ENCODE results near the gene MOCS3.

The MOCS3 gene, protein sequence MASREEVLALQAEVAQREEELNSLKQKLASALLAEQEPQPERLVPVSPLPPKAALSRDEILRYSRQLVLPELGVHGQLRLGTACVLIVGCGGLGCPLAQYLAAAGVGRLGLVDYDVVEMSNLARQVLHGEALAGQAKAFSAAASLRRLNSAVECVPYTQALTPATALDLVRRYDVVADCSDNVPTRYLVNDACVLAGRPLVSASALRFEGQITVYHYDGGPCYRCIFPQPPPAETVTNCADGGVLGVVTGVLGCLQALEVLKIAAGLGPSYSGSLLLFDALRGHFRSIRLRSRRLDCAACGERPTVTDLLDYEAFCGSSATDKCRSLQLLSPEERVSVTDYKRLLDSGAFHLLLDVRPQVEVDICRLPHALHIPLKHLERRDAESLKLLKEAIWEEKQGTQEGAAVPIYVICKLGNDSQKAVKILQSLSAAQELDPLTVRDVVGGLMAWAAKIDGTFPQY

DNA sequence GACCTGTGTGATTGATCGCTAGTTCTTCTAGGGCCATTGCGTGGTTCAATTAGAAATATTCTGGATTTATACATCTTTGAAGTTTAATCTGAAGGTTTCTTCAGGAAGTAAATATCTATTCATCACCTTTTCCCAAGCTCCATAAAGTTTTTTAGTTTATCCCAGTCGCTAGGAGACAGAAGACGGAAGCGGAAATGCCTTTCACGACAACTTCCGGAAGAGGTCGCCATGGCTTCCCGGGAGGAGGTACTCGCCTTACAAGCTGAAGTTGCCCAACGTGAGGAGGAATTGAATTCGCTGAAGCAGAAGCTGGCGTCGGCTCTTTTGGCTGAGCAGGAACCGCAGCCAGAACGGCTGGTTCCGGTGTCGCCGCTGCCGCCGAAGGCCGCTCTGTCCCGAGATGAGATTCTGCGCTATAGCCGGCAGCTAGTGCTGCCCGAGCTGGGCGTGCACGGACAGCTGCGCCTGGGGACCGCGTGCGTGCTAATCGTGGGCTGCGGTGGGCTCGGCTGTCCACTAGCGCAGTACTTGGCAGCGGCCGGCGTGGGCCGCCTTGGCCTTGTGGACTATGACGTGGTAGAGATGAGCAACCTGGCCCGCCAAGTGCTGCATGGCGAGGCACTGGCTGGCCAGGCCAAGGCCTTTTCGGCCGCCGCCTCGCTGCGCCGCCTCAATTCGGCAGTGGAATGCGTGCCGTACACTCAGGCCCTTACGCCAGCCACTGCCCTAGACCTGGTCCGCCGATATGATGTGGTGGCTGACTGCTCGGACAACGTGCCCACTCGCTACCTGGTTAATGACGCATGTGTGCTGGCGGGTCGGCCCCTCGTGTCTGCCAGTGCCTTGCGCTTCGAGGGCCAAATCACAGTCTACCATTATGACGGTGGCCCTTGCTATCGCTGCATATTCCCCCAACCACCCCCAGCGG is at the start of gene MOCS3:
Gene MOCS3, plus strand, starts transcription at position 204 of the 928 bp plus-strand sequence. Its CDS starts 25 bp downstream, at position 229.
- peak; percentile 96 for DNase-seq (ENCODE audit: low spot score)

DNA sequence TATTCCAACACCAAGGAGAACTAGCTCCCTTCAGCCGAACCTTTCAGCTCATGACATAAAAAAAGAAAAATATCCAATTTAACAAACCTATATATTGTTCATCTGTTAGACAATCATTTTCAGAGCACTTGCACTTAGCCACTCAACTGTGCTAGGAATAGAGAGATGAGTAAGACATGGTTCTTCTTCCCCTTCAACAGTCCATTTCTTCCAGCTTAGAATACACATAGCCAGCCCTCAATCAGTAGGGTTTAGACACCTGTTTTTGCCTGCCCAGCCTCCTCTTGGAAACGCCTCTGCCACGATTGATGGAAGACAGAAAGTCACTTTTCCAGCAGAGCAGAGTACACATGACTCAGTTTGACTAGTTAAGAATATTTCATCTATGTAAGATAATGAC is 49.2 kb upstream of the MOCS3 start:
- no peak for DNase-seq (ENCODE audit: low spot score)

DNA sequence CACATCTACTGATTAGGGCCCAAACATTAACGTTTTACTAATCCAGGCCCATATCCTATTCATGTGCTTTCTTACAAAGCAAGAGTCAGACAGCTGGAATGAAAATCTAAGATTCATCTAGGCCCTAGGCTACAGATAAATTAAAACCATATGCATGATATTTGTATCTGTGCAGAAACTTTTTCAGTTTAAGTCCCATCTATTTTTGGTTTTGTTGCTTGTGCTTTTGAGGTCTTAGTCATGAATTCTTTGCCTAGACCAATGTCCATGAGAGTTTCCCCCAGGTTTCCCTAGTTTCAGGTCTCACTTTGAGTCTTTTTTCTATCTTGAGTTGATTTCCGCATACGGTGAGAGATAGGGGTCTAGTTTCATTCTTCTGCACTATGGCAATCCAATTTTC is 47.6 kb upstream of the MOCS3 start:
- DNase-seq (ENCODE audit: low spot score) = no peak

DNA sequence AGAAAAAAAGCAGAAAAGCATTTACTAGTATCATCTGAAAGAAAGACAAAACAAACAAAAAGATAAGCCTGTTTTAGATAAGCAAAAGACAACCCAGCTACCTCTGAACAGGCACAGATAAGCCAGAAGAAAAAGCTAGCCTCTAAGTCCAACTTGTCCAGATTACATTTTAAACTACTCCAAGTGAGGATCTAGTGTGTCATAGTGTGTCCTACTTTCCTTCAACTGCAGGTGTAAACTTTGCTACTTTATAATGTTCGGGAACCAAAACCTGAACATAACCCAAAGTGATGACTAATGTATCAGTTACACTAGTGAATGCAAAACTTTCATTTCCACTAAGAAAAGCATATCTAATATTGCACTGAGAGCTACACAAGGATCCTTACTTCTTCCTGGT is 46.9 kb upstream of the MOCS3 start:
- no peak for DNase-seq (ENCODE audit: low spot score)

DNA sequence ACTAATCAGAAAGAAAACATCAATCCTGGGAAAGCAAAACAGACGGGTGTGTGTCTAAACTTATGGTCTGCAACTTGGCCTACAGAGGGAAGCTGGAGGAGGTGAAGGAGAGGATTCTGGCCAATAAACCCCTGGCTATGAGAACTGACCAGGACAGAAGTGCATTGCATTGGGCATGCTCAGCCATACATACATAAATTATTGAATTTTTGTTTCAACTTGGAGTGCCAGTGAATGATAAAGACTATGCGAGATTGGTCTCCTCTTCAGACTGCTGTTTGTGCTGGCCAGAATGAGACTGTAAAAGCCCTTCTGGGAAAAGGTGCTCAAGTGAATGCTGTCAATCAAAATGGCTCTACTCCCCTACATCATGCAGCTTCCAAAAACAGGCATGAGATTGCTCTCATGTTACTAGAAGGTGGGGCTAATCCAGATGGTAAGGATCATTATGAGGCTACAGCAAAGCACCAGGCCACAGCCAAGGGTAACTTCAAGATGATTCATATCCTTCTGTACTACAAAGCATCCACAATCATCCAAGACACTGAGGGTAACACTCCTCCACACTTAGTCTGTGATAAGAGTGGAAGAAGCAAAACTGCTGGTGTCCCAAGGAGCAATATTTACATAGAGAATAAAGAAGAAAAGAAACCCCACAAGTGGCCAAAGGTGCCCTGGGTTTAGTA is 44.8 kb upstream of the MOCS3 start:
- no peak for DNase-seq (ENCODE audit: low spot score)

DNA sequence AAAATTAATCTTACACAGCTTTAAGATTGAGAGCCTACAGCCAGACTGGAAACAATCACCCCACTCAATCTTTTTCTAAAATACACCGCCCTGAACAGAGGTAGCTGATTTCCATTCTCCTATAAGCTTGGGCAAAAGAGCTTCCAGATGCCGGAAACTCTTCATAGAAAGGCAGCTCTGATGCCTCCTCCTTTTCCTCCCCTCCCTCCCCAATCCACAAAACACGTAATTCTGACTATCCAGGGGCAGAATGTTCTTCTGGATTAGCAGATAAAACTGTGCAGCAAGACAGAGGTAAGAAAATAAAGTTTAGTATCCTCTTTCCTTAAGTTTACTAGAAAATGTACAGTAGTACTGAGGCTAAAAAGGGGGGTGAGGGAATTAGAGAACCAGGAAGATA is 43.2 kb upstream of the MOCS3 start:
- no peak for DNase-seq (ENCODE audit: low spot score)

DNA sequence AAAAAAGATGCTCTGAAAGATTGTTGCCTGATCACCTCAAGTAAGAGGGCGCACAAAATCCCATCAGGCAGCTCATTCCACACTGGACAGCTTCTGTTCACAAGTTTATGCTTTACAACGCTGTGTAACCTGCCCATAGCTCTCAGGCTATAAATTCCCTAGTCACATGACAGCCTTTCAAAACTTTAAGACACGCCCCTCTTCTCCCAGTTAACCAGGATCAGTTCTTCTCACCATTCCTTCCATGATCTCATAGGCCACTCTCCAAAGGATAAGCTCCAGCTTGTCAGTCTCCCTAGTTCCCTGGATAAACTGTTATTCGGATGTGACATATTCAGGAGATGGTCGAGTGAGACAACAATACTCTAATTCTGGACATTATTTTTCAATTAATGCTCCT is 42.4 kb upstream of the MOCS3 start:
- DNase-seq (ENCODE audit: low spot score) = no peak

DNA sequence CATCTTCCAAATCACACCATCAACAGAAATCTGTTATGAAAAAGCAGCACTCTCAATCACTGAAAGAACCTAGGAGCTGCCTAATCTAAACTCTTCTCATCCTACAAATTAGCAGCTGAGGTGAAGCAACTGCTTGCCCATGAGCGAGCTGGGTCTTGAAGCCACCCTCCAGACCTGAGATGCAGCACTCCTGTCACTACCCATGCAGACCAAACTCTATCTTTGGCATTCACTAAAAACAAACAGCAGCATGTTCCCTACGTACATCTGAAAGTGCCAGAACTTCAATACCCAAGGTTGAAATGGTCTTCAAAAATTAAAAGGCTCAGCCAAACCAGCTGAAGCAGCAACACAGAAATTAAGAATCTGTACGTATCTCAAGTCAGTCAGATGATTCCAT is 41.7 kb upstream of the MOCS3 start:
- no peak for DNase-seq (ENCODE audit: low spot score)

DNA sequence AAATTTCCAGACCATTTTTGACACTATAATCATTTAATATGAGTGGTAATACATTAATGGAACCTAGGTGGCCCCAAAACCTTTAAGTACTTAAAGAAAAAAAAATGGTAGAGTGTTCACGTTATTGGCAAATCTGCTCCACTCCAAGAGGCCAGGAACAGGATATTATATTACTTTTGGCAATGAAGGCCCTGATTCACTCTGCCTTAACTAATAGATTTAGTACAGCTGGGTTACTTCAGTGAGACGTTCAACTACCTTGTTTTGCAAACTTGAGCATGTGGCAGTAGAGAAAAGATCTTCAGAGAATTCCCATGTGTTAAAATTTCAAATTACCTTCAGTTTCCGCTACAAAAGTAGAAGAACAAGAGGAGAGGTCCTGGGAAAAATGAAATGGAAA is 40.2 kb upstream of the MOCS3 start:
- no peak for DNase-seq (ENCODE audit: low spot score)

DNA sequence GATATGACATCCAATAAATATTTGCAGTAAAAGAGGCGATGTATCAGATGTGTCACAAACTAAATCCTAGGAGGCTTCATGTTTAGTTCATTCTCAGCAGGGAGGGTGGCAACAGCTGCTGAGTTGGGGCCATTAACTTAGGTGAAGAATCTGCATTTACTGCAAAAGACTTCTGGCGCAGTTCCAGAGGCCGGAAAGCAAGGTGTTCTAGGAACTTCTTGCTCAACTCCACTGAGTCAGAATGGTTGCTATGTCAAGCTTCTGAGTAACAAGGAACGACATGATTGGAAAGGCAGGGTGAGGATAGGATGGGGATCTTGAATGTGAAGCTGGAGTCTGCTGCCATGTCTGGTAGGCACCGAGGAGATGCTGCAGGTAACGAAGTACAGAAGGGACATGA is 39.1 kb upstream of the MOCS3 start:
- no peak for DNase-seq (ENCODE audit: low spot score)

DNA sequence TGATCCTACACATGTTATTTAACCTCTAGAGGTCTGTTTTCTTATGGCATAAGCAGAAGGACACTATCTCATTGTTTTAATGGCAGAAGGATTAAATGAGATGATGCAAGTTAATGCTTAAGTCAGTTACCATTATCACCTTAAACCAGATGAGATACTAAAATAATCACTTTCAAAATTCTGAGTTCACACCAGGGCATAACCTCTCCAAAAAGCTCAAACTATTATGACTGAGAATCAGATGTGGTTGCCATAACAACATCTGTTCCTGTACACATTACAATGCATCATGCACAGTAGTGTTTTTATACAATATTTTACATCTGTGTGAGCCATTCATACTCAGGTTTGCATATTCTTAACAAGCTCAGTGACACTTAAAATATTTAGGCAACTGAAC is 37.6 kb upstream of the MOCS3 start:
- DNase-seq (ENCODE audit: low spot score) = peak; percentile 61

DNA sequence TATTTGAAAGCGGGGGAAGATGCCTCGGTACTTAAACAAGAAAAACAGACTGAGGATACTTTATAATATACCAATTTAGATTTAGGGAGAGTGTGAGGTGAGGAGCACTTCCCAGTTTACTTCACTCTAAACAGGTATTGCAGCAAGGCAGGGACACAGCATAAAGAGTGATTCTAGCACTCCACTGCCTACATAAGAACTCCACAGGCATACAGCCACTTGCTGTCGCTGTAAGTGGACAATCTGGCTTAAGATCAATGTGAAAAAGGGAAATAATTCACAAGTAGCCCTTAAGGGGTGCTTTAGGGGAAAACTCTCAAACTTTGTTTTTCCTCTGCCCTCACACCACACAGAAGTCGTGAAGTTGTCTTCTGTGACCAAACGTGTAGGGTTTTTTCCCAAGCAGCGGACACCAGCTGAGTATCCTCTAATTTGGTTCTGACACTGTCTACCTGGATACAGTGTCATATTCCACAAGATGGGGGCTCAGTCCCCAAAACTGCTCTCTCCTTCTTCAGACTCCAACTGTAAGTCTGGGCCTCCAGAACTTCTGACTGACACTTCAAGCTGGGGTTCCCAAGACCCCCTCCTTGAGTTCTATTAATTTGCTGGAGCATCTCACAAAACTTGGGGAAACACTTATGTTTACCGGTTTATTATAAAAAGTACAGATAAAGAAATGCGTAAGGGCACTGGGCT is 36.7 kb upstream of the MOCS3 start:
- DNase-seq (ENCODE audit: low spot score) = no peak

DNA sequence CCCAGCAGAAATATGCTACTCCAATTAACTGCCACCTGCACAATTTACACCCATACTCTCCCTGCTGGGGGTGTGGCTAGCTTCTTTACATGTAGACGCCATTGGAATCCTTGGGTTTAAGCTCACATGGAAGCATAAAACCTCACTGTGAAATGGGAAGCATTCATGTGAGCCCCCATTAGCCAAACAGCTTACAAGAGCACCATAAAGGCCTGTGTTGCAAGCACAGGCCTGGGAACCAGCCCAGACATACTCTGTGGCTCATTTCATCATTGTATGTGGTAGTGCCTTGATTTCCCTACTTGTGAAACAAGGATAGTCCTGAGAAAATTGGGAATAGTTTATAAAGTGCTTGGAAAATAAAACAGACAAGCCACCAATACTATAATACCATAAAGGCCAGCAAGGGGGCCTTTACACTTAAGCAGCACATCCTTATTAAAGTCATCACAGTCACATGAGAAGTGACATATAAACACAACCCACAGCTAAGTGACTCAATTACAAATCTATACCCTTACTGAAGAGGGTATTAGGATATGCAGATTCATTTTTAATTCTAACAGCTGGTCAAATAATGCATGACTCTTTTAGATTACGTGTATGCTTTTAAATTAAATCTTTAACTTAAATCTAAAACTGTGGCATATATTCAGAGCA is 34.2 kb upstream of the MOCS3 start:
- no peak for DNase-seq (ENCODE audit: low spot score)

DNA sequence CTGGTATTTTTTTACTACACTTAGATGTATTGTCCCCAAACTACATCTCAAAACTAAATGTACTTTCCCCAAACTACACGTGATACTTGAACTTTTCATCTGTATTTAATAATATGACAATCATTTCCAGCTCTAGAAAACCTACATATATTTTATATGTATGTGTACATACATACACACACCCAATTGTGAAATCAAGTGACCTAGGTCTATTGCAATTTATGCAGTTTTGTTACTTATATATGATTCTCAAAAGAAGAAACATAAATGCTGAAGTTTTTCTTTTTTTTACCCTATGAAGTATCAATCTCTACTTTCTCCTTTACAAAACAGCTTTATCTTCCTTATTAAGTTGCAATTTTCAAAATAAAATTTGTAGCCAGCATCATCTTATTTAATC is 32.1 kb upstream of the MOCS3 start:
- no peak for DNase-seq (ENCODE audit: low spot score)

DNA sequence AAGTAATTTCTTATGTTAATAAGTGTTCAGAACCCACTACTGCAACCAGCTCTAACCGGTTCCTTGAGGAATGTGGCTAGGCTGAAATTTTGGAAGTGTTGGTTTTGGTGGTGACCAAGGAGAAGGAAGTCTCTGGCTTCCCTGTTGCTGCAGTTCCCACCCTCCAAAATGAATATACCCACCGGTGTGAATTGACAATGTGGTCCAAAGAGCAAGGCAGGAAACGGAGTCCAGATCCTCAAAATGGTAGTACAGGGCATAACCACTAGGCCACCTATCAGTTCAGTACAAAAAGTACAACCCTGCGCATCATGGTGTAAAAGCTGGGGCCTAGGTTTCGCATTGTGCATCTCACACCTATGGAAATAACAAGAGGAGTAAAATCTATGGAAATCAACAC is 30.1 kb upstream of the MOCS3 start:
- peak; percentile 26 for DNase-seq (ENCODE audit: low spot score)

DNA sequence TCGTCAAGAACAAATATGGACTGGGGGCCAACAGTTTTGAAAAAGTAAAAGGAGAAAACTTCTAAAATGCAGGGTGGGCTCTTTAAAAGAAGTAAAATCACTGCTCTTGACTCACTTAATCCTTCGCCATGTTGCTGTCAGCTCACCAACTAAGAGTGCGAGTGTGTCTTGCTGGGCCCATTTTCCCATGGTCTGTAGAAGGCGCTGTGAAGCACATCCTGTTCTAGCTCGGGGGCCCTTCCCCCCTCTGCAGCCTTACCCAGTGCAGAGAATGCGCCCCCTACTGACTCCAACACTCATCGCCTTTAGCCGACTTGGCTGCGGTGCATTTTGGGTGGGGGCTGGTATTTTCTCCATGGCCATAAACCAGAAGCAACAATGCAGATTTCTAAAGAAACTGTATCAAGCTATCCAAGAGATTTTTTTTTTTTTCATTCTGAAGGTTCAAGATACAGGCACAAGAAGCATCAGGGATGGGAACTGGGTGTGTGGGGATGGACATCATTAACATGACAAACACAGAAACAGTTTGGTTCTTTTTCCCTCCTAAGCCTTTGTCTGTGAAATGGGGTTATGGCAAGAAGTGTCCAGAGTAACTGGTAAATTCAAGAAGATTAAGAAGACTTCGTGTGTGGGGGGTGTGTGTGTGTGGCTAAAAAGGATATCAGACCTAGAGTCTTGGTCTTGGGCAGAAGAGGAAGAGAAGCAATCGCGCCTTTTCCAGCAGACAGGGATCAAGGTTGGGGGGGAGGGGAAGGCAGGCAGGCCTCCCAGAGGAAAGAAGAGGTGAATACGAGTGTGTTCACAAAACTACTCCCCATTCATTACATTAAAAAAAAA is 29.1 kb upstream of the MOCS3 start:
- DNase-seq (ENCODE audit: low spot score) = peak; percentile 98

DNA sequence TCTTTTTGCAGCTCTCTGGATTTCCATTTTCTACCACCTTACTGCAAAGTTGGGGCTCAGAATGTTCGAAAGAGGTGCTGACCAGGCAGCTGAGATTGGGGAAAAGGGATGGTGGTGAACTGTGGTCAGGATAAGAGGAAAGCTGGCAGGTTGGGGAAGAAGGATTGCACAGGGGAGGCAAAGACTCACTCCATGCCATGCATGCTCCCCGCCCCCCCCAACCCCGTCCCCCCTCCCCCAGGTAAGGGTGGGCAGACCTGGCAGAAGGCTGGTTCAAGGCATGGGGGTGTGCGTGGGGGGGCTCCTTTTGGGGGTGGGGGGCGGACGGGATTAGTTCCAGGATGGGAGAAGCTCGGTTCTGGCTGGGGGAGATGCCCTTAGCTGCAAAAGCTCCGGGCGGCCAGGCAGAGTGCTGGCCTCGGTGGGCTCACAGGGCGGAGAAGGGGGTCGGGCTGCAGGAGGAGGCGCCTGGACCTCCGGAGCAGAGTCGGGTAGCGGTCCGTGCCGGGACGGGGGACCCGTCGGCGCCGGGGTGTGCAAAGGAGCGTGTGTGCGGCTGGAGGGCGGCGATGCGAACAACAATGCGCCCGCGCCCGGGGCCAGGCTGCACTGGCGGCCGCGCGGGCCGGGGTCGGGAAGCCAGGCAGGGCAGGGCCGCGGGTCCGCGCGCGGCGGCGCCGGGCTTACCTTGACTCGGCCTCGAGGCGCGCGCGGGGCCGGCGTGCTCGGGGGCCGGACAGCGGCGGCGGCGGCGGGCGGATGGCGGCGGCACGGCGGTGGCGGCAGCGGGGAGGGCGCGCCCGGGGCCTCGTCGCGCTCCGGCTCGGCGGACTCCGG is 28.3 kb upstream of the MOCS3 start:
- DNase-seq (ENCODE audit: low spot score) = peak; percentile 23

DNA sequence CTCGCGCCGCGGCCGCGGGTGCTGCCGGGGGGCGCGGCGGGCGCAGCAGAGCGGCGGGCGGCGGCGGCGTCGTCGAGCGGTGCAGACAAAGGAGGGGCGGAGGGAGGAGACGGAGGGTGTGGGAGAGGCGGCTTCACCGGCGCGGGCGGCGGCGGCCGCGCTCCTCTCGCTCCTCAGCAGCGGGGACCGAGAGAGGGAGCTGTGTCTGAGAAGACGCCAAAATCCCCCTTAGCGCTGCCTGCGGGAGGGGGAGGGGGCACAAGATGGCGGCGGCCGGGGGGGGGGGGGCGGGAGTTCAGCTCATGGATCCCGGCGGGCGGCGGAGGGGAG is 27.7 kb upstream of the MOCS3 start:
- no peak for DNase-seq (ENCODE audit: low spot score)

DNA sequence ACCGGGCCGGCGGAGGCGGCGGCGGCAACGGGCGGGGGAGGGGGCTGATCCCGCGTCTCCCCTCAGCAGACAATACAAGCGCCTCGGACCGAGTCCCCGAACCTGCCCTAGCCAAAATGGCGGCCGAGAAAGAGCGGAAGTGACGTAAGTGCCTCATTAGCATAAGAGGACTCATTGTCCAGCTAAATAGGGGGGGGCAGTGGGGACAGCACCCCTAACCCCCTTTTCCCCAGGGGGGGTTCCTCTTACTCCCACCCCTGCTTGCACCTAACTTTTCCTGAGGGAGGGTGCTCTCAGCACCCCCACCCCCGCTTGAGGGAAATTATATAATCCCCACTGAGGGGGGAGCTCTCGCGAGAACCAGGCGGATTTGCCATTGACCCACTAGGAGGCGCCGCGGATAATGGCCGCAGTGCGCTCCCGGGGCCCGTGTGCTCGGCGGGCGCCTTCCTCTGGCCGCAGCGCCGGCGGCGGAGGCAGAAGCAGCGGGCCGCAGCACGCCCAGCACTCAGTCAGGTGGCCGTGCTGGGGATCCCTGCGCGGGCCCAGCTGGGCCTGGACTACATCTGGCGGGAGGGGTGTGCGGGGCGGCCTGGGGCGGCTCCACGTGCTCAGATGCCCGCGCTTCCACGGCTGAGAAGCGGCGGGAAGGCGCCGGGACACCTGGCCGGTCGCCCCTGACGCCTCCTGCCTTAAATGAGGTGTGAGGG is 27.2 kb upstream of the MOCS3 start, which contains the start of gene ADNP:
Gene ADNP, minus strand, starts transcription at position 132 of the 710 bp plus-strand sequence. CDS start 27,441 bp downstream, outside the sequence.
- DNase-seq (ENCODE audit: low spot score) = peak; percentile 93
